ENCODE data around the gene INSL3.

DNA sequence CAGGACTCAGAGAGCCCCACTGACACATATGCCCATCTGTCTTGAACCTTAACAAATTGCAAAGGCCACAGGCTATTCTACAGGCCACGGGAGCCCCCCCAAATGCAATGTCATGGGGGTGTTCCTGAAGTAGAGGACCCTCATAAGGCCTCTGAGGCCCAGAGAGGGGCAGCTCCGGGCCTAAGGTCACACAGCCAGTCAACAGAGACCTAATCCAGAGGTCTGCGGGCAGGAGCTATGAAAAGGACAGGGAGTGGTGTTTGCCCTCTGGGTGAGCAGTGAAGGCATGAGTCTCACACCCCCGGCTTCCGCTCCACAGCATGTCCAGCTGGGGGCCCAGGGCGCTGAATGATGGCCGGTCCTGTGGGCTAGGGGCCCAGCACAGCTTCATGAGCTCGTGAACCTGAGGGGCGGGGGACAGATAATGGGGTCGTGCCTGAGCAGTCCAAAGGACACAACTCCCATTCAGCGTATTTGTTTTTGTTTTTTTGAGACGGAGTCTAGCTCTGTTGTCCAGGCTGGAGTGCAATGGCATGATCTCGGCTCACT, 5.3 kb upstream of the INSL3 start:
- TF ChIP-seq CTCF (IDR thresholded peaks at IDR 0.05) (no peak), POLR2AphosphoS5 (IDR thresholded peaks at IDR 0.05; ENCODE audit: insufficient read depth in 1 of 2, low read depth in 1 of 2) (no peak)
